Body of pancreas (tissue), 4 donors: ENCODE data around the gene CNOT1.
"Not testable (repeated sequence)": the region's sequence is repeated elsewhere in the genome, so short reads cannot be mapped to it uniquely, and the experiment has no call there.

Experiments used
- POLR2A ChIP-seq, 3 donors: fragments of 450-650 bp; IDR thresholded peaks; one replicate each; pipeline ENCODE4 v1.6.1; 2016; ENCODE audit warnings: antibody characterized with exemption in 3 of 3, mild to moderate bottlenecking in 2 of 3
- TF ChIP-seq, protein P1 (sequence below), 7 experiments: fragments of 450-650 bp in 4 of 7; fragments of 200-600 bp in 3 of 7; sonication (generic) in 3 of 7; IDR thresholded peaks; one replicate each; pipeline ENCODE4 v1.5.1; 2016 to 2019; ENCODE audit warnings: antibody characterized with exemption in 7 of 7

- TF ChIP-seq, protein P1, sequence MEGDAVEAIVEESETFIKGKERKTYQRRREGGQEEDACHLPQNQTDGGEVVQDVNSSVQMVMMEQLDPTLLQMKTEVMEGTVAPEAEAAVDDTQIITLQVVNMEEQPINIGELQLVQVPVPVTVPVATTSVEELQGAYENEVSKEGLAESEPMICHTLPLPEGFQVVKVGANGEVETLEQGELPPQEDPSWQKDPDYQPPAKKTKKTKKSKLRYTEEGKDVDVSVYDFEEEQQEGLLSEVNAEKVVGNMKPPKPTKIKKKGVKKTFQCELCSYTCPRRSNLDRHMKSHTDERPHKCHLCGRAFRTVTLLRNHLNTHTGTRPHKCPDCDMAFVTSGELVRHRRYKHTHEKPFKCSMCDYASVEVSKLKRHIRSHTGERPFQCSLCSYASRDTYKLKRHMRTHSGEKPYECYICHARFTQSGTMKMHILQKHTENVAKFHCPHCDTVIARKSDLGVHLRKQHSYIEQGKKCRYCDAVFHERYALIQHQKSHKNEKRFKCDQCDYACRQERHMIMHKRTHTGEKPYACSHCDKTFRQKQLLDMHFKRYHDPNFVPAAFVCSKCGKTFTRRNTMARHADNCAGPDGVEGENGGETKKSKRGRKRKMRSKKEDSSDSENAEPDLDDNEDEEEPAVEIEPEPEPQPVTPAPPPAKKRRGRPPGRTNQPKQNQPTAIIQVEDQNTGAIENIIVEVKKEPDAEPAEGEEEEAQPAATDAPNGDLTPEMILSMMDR (IDR thresholded peaks at IDR 0.05): not testable (repeated sequence)
- not testable (repeated sequence) for TF ChIP-seq POLR2A (IDR thresholded peaks at IDR 0.05)
Observed at GRCh38 chr16:58612965-58613364, 16.7 kb downstream of the CNOT1 start.
